SK-N-SH (cell line): Measurements from ENCODE around the gene COL24A1.

Experiments used
- CTCF ChIP-seq: fragments of 200-600 bp; sonication (generic); IDR thresholded peaks from 2 replicates; pipeline ENCODE4 v1.6.1; 2017; ENCODE audit warnings: antibody characterized with exemption, mild to moderate bottlenecking, moderate library complexity
- EP300 ChIP-seq, 2 experiments: IDR thresholded peaks; 2 replicates each; pipeline versions ENCODE4 v1.4.0 to v1.6.1; 2012; ENCODE audit warnings: borderline replicate concordance in 1 of 2, low read depth in 1 of 2, low read length in 1 of 2
- FOXJ3 ChIP-seq: sonication (generic); formaldehyde crosslinking; IDR thresholded peaks from 2 replicates; pipeline ENCODE4 v1.5.1; 2020; ENCODE audit warnings: mild to moderate bottlenecking, missing genetic modification reagents
- JUND ChIP-seq: IDR thresholded peaks from 2 replicates; pipeline ENCODE4 v1.4.0; 2012
- MXI1 ChIP-seq: IDR thresholded peaks from 2 replicates; pipeline ENCODE4 v1.6.1; 2012; ENCODE audit warnings: mild to moderate bottlenecking, low read depth, low read length, improper control_type of control experiment
- RAD21 ChIP-seq: IDR thresholded peaks from 2 replicates; pipeline ENCODE4 v1.6.1; 2012; ENCODE audit warnings: mild to moderate bottlenecking, low read length
- RFX5 ChIP-seq: IDR thresholded peaks from 2 replicates; pipeline ENCODE4 v1.6.1; 2012; ENCODE audit warnings: mild to moderate bottlenecking, improper control_type of control experiment, low read length
- TF ChIP-seq, protein P1 (sequence below): IDR thresholded peaks from 2 replicates; pipeline ENCODE4 v1.4.0; 2012; ENCODE audit warnings: low read depth, borderline replicate concordance
- TF ChIP-seq, protein P2 (sequence below): IDR thresholded peaks from 2 replicates; pipeline ENCODE4 v1.4.0; 2012; ENCODE audit warnings: low read depth
- TF ChIP-seq, protein P3 (sequence below): IDR thresholded peaks from 2 replicates; pipeline ENCODE4 v1.6.1; 2012; ENCODE audit warnings: mild to moderate bottlenecking, low read depth, low read length, moderate library complexity
- TF ChIP-seq, protein P4 (sequence below): fragments of 150-350 bp; IDR thresholded peaks from 2 replicates; pipeline ENCODE4 v1.6.1; 2017; ENCODE audit warnings: antibody characterized with exemption, low read length, low read depth, borderline replicate concordance

- TF ChIP-seq CTCF (no peak), JUND (no peak), EP300 (IDR thresholded peaks at IDR 0.05; ENCODE audit: borderline replicate concordance in 1 of 2, low read depth in 1 of 2, low read length in 1 of 2) (no peak), RFX5 (no peak), MXI1 (no peak), FOXJ3 (CRISPR knock-in tag) (no peak), RAD21 (no peak)
- TF ChIP-seq, protein P1, sequence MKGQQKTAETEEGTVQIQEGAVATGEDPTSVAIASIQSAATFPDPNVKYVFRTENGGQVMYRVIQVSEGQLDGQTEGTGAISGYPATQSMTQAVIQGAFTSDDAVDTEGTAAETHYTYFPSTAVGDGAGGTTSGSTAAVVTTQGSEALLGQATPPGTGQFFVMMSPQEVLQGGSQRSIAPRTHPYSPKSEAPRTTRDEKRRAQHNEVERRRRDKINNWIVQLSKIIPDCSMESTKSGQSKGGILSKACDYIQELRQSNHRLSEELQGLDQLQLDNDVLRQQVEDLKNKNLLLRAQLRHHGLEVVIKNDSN, result no peak
- TF ChIP-seq, protein P2, sequence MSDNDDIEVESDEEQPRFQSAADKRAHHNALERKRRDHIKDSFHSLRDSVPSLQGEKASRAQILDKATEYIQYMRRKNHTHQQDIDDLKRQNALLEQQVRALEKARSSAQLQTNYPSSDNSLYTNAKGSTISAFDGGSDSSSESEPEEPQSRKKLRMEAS, result no peak
- TF ChIP-seq, protein P3, sequence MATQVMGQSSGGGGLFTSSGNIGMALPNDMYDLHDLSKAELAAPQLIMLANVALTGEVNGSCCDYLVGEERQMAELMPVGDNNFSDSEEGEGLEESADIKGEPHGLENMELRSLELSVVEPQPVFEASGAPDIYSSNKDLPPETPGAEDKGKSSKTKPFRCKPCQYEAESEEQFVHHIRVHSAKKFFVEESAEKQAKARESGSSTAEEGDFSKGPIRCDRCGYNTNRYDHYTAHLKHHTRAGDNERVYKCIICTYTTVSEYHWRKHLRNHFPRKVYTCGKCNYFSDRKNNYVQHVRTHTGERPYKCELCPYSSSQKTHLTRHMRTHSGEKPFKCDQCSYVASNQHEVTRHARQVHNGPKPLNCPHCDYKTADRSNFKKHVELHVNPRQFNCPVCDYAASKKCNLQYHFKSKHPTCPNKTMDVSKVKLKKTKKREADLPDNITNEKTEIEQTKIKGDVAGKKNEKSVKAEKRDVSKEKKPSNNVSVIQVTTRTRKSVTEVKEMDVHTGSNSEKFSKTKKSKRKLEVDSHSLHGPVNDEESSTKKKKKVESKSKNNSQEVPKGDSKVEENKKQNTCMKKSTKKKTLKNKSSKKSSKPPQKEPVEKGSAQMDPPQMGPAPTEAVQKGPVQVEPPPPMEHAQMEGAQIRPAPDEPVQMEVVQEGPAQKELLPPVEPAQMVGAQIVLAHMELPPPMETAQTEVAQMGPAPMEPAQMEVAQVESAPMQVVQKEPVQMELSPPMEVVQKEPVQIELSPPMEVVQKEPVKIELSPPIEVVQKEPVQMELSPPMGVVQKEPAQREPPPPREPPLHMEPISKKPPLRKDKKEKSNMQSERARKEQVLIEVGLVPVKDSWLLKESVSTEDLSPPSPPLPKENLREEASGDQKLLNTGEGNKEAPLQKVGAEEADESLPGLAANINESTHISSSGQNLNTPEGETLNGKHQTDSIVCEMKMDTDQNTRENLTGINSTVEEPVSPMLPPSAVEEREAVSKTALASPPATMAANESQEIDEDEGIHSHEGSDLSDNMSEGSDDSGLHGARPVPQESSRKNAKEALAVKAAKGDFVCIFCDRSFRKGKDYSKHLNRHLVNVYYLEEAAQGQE, result no peak
- TF ChIP-seq, protein P4, sequence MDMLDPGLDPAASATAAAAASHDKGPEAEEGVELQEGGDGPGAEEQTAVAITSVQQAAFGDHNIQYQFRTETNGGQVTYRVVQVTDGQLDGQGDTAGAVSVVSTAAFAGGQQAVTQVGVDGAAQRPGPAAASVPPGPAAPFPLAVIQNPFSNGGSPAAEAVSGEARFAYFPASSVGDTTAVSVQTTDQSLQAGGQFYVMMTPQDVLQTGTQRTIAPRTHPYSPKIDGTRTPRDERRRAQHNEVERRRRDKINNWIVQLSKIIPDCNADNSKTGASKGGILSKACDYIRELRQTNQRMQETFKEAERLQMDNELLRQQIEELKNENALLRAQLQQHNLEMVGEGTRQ, result no peak
These were observed 71.6 kb downstream of the COL24A1 start for GRCh38 chr1:86084998-86085397.
